HFF-Myc (cell line): Measurements from ENCODE around the gene RASGEF1B.
"Not testable (repeated sequence)": the region's sequence is repeated elsewhere in the genome, so short reads cannot be mapped to it uniquely, and the experiment has no call there.

ENCODE experiments used
- DNase-seq: peaks from one replicate; pipeline ENCODE4 v3.0.0-alpha.2; 2011; ENCODE audit warnings: low read depth; ENCODE audit errors: extremely low read depth
- H3K4me3 ChIP-seq: replicated peaks from 2 replicates; pipeline ENCODE4 v1.5.1; 2011; ENCODE audit warnings: low read depth, mild to moderate bottlenecking, control low read depth, low read length
- TF ChIP-seq, protein P1 (sequence below): IDR thresholded peaks from 2 replicates; pipeline ENCODE4 v1.5.1; 2012; ENCODE audit warnings: mild to moderate bottlenecking, low read depth, low read length, control low read depth; ENCODE audit errors: missing control alignments

RASGEF1B gene

GRCh38 chr4:81491943-81492342 is 20.2 kb upstream of the RASGEF1B start:
- TF ChIP-seq, protein P1, sequence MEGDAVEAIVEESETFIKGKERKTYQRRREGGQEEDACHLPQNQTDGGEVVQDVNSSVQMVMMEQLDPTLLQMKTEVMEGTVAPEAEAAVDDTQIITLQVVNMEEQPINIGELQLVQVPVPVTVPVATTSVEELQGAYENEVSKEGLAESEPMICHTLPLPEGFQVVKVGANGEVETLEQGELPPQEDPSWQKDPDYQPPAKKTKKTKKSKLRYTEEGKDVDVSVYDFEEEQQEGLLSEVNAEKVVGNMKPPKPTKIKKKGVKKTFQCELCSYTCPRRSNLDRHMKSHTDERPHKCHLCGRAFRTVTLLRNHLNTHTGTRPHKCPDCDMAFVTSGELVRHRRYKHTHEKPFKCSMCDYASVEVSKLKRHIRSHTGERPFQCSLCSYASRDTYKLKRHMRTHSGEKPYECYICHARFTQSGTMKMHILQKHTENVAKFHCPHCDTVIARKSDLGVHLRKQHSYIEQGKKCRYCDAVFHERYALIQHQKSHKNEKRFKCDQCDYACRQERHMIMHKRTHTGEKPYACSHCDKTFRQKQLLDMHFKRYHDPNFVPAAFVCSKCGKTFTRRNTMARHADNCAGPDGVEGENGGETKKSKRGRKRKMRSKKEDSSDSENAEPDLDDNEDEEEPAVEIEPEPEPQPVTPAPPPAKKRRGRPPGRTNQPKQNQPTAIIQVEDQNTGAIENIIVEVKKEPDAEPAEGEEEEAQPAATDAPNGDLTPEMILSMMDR: no peak
- H3K4me3 ChIP-seq: no peak overlapping the region
- DNase-seq: no peak

- DNase-seq: no peak
- no peak overlapping the region for H3K4me3 ChIP-seq
- TF ChIP-seq, protein P1: no peak
Measured at GRCh38 chr4:81490403-81491160, 18.9 kb upstream of the RASGEF1B start.

GRCh38 chr4:81486502-81486901 is 14.8 kb upstream of the RASGEF1B start:
- DNase-seq: no peak
- TF ChIP-seq, protein P1: no peak
- no peak overlapping the region for H3K4me3 ChIP-seq

GRCh38 chr4:81485310-81485980 is 13.7 kb upstream of the RASGEF1B start:
- H3K4me3 ChIP-seq: no peak overlapping the region
- TF ChIP-seq, protein P1: no peak
- DNase-seq: no peak

- TF ChIP-seq, protein P1: no peak
- H3K4me3 ChIP-seq: no peak overlapping the region
- no peak for DNase-seq
Measured at GRCh38 chr4:81482326-81482725, 10.6 kb upstream of the RASGEF1B start.

GRCh38 chr4:81481151-81481550 is 9.4 kb upstream of the RASGEF1B start:
- DNase-seq: no peak
- H3K4me3 ChIP-seq: no peak overlapping the region
- TF ChIP-seq, protein P1: no peak

DNA sequence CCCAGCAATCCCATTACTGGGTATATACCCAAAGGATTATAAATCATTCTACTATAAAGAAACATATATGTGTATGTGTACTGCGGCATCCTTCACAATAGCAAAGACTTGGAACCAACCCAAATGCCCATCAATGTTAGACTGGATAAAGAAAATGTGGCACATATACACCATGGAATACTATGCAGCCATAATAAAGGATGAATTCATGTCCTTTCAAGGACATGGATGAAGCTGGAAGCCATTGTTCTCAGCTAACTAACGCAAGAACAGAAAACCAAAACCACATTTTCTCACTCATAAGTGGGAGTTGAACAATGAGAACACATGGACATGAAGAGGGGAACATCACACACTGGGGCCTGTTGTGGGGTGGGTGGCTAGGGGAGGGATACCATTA is 7.9 kb upstream of the RASGEF1B start:
- not testable (repeated sequence) for H3K4me3 ChIP-seq, DNase-seq

GRCh38 chr4:81473331-81474265 is 1.9 kb upstream of the RASGEF1B start:
- DNase-seq, H3K4me3 ChIP-seq: not testable (repeated sequence)
